ENCODE data around the gene MS4A14.
"Not testable (repeated sequence)": the region's sequence is repeated elsewhere in the genome, so short reads cannot be mapped to it uniquely, and the experiment has no call there.

GRCh38 chr11:60451185-60451584 is 54.9 kb downstream of the MS4A14 start:
- not testable (repeated sequence) for TF ChIP-seq POLR2AphosphoS5 (IDR thresholded peaks at IDR 0.05; ENCODE audit: borderline replicate concordance, low read depth, low read length); EZH2 (IDR thresholded peaks at IDR 0.05); FOXP2 (optimal IDR thresholded peaks at IDR 0.05; ENCODE audit: control extremely low read depth, extremely low read length, insufficient read depth)

All from SK-N-MC (cell line).